GM19438 (cell line): ENCODE measurements around the gene RBM39.
"Not testable (repeated sequence)": the region's sequence is repeated elsewhere in the genome, so short reads cannot be mapped to it uniquely, and the experiment has no call there.

Source experiments
- ATAC-seq: cut with Tn5 transposase; IDR thresholded peaks from one replicate; pipeline ENCODE4 v1.9.1; 2021; ENCODE audit warnings: low read depth; ENCODE audit not compliant: unreplicated experiment

Gene RBM39

DNA sequence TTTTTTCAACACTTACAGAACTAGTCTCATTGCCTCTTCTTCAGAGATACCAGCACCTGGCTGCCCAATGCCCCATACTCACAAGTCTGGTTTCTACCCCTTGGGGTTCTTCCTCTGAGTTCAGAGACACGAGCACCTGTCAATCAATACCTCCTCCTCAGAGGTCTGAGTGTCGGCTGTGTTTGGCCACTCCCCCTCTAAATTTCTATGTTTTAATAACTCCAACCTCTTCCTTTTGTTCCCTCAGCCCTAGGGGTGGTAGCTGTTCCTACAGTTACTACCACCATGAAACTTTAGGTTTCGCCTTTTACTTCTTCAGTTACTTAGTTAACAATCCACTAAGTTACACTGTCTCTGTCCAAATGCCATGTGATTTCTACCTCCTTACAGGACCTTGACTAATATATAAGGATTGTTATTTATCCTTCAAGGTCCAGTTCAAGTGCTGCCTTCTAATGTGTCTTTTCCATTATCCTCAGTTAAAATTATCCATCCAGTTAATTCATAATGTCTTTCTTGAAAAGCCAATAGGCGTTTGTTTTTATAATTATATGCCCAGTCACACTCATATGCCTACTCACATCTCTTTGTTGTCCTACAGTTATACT, 15.1 kb upstream of the RBM39 start:
- no peak for ATAC-seq

DNA sequence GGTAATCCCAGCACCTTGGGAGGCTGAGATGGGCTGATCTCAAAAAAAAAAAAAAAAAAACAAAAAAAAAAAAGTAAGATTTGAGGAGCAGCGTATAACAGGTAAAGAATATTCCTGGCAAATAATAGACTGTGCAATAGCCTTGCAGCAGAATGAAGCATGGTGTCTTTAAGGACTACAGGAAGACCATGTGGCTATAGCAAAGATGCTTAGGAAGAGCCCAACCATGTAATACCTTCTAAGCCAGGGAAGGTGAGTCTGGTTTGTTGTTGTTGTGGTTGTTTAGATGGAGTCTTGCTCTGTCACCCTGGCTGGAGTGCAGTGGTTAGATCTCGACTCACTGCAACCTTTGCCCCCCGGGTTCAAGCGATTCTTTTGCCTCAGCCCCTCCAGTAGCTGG, 14.3 kb upstream of the RBM39 start:
- ATAC-seq, result no peak

DNA sequence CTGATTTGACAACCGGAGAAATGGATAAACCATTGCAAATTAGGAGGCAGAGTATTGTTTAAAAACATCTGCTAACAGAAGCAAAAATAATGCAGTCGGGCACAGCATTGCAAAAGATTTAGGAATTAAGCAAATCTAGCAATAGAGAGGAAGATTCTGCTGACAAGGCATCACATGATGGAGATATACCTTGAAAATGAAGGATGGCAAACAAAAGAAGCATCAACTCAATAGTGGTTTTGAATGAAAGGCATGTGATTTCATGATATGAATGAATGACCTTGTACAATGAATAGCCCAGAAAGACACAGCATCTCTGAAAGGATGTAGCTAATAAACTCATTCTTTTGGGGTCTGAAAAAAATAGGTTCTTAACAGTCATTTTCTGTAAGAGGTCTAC, 8.6 kb upstream of the RBM39 start:
- no peak for ATAC-seq

DNA sequence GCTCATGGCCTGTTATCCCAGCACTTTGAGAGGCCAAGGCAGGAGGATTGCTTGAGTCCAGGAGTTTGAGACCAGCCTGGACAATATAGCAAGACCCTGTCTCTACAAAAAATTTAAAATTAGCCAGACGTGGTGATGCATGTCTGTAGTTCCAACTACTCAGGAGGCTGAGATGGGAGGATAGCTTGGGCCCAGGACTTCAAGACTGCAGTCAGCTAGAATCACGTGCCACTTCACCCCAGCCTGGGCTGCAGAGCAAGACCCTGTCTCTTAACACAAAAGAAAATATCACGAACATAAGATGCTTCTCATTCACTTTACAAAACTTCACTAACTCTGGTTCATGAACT, 2.4 kb upstream of the RBM39 start:
- ATAC-seq, result not testable (repeated sequence)

DNA sequence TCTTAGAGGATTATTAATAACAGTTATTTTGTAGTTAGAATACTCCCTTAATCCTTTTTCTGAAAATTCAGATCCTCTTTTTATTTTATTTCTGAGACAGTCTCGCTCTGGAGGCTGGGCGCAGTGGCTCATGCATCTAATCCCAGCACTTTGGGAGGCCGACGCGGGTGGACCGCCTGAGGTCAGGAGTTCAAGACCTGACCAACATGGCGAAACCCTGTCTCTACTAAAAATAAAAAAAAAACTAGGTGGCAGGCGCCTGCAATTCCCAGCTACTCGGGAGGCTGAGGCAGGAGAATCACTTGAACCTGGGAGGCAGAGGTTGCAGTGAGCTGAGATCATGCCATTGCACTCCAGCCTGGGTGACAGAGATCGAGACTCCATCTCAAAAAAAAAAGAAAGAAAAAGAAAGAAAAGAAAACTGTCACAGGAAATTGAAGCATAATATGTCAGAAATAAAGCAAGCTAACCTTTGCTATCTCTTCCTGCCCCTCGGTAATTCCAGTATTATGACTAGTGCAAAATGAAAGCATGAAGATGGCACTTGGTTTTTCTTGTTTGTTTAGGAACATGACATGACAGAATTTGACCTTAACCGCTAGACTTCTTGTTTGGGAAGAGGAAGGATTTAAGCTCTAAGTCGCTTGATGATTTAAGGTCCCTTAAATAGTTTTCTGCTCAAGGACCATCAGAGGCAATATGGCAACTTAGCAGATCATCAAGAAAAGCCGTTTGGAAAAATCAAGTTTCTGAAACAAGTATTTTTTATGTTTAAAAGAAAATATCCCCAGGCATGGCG, 1.8 kb upstream of the RBM39 start:
- ATAC-seq, result no peak

DNA sequence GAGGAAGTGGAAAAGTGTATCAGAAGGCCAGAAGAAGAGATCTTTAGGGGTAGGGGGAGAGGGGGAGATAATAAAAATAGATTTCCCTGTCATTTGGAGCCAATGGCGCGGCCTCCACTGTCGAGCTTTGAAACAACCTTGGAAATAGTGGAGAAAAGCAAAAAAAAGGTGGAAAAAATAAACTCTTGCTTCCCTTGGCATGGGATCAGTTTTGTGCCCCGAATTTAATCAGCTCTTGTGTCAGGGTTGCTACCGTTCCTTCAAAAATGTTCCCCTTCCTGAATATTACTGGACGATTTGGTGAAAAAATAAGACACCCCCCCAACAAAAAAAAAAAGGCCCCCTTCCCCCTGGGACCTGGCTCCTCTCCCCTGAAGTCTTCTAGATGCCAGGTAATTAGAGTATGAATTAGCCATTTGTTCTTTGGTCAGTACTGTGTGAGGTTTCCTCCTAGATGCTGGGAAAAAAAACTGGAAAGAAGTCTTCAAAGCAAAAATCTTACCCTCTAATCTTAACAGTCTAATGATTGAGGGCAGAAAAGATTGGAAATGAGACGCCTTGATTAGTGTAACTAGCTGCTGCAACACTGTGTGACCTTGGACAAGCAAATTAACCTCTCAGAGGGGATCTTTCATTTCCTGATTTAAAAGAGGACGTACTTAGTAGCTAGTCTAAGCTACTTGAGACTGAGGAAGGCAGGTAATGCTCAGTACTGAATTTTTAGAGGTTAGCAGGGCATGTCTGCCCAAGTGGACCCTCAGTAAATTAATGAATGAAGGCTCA, 872 bp upstream of the RBM39 start:
- no peak for ATAC-seq

DNA sequence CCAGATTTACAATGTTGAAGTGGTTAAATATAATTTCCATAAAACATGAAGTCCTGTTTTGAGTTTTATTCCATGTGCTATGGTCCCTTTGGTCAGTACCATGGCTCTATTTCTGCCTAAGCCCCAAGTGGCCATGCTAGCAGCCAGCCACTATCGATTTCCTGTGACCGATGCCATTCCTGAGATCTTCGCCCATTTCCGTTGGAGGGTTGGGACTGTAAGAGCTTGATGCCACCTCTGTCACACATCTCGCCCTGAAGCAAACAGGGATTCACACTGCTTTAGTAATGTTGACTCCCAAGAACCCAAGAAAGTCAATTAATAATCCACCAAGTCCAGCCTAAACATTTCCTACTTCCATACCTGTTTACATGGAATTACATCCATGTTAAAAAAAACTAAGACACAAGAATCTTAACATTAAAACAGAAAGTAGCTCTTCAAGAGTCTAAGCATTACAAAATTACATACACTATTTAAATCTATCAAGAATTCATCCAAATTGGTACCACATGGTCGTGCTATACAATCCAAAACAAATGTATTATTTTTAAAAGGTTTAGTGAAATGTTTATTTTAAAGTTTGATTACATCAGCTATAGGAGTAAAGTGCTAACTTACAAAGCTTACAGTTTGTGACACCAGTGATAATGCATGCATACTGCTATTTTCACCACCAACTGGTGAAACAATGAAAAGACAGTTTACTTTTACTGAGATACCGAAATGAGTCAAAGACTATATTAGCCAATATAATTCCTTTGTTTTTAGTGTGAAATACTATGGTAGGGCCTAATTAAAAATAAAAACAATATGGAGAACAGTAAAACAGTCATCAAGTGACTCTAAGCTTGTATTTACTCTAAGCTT, 2.5 kb downstream of the RBM39 start:
- no peak for ATAC-seq

DNA sequence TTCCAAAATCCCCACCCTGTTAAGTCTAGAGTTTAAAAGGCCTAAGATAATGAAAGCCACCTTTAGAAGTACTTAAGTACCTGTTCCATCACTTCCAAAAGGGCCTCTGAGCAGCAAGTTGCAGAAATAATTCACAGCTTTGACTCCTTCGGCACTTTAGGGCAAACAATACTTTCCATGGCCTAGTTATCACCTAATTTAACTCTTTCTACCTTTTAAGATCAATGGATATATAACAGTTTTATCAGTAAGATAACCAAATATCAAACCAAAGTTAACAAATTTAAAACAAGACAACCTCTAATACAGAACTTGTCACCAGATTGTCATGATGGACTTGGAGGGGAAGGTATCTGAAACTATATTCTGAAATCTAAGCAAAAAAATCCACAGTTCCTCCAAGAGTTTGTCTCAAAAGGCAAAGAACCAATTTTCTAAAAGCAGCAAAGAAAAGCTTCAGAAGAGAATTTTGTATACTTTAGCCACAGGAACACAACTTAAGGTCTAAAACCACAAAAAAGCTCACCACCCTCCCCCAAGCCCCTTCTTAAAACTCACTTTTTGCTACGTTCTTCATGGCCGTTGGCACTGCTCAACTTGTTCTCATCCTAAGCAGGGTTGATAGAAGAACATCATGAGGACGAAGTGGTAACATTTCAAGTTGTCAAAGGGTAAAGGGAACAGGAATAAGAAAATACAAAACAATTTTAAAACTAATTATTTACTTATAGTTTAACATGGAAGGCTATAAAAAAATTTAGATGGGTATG, 3.5 kb downstream of the RBM39 start:
- no peak for ATAC-seq

DNA sequence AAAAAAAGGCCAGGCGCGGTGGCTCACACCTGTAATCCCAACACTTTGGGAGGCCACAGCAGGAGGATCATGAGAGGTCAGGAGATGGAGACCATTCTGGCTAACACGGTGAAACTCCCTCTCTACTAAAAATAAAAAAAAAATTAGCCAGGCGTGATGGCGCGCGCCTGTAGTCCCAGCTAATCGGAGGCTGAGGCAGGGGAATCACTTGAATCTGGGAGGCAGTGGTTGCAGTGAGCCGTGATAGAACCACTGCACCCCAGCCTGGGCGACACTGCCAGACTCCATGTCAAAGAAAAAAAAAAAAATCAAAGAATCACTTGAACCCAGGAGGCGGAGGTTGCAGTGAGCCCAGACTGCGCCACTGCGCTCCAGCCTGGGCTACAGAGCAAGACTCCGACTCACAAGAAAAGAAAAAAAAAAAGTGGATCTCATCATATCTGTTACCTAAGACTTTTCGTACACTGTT, 4.2 kb downstream of the RBM39 start:
- no peak for ATAC-seq

DNA sequence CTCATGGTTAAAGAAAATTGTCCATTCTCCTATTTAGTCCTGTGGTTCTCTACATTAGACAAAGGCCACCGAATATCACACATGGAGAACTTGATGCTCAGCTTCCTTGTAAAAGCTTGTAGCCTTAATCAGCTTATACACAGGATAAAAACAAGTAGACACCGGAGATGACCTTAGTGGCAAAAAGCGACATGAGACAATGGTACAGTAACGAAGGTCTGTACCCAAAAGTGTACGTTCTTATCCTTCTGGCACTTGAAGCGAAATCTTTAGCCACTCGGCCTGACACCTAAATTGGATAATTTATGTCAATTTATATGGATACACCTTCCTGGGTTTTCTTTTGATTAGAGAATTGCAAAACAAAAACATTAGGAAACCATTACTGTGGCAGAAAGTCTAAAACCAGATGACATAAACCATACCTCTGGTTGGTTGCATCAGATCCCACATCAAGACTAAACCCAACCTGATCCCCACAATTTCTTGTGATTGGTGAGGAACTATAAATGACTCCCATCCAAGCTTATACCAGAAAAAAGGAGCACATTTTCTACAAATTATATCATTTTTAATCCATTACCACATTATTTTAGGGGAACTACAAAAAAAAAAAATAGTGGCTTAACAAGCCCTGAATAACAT, 6.1 kb downstream of the RBM39 start:
- no peak for ATAC-seq

DNA sequence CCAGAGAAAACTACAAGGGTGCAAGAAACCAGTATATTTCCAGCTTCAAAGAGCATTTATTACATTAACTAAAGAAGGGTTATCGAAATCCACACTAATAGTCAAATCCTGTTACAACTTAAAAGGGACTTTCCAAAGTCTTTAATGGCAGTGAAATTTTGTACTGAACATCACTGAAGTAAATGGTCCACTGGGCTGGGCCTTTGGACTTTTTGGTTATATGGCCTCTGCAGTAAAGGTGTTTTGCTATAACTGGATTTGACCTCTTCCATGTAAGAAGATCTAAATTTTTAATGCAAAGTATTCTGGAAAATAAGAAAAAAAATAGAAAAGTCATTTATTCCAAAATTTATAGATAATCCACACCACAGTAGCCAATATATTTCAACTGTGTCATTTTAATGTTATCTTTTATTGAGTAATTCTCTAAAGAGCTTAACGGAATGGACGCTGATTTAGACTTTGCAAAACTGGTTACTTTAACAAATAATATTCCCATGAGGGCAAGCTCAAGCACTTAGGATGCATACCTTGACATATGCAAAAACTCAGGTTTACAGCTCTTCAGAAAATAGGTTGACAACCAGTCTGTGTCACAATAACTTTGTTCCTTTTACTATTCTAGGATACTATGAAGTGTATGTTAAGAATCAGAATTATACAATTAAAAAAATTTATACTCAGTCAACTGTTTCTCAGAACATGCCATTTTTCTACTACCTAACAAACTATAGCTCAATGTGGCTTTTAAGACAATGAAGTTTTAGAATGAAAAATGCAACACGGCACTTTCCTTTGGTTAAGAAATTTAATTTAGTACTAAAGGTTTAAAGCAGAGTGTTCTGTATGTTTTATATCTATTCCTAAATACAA, 7.0 kb downstream of the RBM39 start:
- no peak for ATAC-seq

DNA sequence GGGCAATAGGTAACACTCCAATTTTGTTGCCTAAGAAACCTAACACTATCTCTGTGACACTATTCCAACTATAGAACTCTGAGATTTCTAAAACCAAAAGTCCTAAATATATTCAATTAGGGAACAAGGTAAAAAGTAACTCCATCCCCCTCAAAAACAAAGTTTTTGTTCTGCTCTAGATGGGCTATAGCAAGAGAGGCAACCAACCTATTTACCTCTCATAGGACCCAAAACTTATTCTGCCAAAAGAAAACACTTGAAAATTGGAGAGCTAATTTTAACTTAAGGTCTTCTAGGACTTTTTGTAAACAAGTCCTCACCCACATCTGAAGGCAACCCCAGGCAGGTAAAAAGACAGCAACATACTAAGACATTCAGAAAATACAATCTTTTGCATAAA, 7.7 kb downstream of the RBM39 start:
- no peak for ATAC-seq

DNA sequence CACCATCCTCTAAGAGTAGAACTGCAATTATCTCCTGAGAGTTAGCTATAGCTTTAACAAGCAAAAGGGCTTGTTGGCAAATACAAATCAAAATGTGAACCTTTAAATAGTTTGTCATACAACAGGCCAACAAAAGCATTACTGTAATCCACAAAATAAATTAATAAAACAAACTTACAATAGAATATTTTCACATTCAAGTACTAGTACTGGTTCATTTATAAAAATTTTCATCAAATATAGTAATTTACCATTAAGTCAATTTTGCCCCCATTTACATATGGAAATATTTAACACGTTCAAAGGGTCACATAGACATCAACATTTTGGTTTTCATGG, 9.4 kb downstream of the RBM39 start:
- no peak for ATAC-seq

DNA sequence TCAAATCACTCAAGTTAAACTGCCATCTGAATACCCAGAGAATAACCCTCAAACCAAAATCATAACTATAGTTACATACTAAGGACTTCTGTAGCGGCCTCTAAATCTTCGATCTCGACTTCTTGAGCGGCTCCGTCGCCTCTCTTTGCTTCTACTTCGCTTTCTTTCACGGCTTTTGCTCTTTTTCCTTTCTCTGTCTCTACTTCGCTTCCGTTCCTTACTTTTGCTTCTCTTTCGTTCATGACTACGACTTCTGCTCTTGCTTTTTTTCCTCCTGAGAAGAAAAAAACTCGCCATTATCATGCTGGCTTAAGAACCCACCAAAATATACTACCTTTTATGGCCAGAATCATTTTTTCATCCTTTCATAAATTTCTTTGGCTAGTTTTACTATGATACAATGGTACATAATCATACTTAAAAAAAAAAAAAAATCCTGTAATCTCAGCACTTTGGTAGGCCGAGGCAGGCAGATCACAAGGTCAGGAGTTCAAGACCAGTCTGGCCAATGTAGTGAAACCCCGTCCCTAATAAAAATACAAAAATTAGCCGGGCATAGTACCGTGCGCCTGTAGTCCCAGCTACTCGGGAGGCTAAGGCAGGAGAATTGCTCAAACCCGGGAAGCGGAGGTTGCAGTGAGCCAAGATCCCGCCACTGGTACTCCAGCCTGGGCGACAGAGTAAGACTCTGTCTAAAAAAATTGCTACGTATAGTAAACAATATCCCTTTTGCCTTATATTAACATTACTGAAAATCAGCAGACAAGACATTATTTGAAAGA, 10.0 kb downstream of the RBM39 start:
- ATAC-seq, result no peak

DNA sequence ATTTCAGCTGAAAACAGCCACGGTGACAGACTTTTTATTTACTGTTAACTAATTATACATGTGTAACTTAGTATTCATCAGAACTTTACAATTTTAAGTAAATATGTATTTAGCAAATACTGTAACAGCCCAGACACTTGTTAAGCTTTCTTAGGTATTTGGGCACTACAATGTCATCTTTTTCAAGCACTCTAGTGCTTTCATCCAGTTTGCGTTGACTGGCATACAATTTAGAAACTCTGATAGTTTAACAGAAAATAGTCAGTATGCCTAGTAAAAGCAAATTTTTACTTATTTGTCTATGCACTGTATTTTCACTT, 10.6 kb downstream of the RBM39 start:
- no peak for ATAC-seq

DNA sequence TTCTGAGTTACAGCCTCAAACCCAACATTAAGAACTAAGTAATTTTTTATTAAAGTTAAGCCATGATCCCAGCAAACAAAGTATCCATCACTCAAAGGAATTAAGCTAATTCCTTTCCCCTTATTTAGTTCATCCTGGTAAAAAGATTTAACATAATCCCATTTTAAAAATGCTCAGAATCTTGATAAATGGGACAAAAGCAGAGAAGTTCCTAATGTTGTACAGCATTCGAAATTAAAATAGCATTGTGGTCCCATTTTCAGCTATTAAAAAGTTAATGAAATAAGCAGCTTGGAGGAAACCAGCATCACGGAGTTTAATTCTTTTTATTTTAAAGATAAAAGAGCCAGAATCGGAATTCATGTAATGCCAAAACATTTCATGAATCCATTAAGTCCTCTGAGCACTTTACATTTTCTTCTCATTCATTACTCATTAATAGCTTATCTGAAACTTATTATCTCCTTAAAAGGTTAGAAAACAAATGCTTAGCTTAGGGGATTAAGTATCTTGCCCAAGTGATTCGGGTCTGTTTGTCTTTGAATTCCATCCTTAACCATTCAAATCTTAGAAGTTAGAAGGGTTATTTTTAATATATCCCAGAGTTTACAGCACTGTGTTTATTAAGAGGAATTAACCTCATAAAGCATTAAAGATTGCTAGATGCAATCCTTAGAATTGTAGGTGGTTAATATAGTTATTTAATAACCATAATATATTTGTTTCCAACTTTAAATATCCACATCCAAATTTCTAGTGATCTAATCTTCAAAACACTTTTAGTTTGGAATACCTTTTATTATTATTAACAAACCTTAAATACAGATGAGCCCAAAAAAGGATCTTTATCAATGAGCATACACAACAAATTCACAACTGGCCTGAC, 11.2 kb downstream of the RBM39 start:
- ATAC-seq, result no peak
